ENCODE data around the gene PFKP.

PFKP gene

DNA sequence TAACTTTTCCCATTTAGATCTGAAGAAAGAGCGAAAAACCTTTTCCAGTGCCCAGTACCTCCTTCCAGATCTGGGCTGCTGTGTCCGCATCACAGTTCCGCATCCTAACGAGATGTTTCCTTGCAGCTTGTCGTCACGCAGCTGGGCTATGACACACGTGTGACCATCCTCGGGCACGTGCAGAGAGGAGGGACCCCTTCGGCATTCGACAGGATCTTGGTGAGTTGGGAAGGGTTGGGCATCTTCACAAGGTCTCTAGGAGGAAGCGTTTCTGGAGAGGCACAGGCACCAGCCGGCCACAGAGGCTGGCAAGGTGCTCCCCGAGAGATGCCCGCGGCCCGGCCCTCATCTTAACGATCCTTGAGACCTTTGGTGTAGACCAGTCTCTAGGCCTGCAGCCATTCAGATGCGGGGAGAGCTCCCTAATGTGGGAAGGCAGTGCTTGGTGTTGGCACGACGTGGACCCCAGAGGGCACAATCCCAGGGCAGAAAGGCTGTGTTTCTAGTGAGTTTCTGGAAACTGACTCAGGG is 41.3 kb downstream of the PFKP start:
- TF ChIP-seq, protein P1, sequence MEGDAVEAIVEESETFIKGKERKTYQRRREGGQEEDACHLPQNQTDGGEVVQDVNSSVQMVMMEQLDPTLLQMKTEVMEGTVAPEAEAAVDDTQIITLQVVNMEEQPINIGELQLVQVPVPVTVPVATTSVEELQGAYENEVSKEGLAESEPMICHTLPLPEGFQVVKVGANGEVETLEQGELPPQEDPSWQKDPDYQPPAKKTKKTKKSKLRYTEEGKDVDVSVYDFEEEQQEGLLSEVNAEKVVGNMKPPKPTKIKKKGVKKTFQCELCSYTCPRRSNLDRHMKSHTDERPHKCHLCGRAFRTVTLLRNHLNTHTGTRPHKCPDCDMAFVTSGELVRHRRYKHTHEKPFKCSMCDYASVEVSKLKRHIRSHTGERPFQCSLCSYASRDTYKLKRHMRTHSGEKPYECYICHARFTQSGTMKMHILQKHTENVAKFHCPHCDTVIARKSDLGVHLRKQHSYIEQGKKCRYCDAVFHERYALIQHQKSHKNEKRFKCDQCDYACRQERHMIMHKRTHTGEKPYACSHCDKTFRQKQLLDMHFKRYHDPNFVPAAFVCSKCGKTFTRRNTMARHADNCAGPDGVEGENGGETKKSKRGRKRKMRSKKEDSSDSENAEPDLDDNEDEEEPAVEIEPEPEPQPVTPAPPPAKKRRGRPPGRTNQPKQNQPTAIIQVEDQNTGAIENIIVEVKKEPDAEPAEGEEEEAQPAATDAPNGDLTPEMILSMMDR (conservative IDR thresholded peaks at IDR 0.05; ENCODE audit: low read depth), result no peak
- peak overlapping the region; percentile 98 for H3K27ac ChIP-seq
- ChIA-PET CTCF (no interaction called here), POLR2A (ENCODE audit: low non-redundant PET) (no interaction called here)
- DNase-seq (ENCODE audit: low spot score), result no peak

DNA sequence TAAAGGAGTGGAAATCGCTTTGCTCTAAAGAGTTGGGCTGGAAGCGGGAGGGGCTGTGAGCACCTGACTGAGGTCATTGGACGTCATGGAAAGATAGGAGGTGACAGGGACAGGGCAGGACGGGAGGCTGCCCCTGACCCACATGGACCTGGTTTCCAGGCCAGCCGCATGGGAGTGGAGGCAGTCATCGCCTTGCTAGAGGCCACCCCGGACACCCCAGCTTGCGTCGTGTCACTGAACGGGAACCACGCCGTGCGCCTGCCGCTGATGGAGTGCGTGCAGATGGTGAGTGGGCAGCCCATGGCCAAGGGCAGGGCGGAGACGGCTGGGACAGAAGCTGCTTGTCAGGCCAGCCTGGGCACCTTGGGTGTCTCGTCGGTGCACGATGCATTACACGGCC is 41.8 kb downstream of the PFKP start:
- DNase-seq (ENCODE audit: low spot score), result no peak
- ChIA-PET POLR2A (ENCODE audit: low non-redundant PET) (no interaction called here), CTCF (no interaction called here)
- H3K27ac ChIP-seq, result peak overlapping the region; percentile 98
- TF ChIP-seq, protein P1 (conservative IDR thresholded peaks at IDR 0.05; ENCODE audit: low read depth), result no peak

DNA sequence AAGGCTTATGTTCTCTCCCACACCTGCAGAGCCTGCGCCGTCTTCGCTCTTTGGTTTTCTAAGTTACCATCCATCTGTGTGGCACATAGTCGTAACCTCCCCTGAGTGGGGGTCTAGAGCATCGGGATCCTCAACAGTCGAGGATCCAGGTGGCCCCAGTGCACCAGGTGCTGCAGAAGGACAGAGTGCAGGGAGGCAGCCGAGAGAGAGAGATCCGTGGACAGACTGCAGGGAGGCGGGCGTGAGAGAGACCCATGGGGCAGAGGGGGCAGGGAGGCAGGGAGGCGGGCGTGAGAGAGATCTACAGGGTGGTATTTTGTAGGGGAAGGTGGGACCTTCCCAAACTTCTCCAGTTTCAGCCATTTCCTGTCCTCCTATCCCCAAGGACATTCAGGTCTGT is 42.3 kb downstream of the PFKP start:
- ChIA-PET CTCF (no interaction called here), POLR2A (ENCODE audit: low non-redundant PET) (no interaction called here)
- H3K27ac ChIP-seq, result peak overlapping the region; percentile 98
- TF ChIP-seq, protein P1 (conservative IDR thresholded peaks at IDR 0.05; ENCODE audit: low read depth), result no peak
- DNase-seq (ENCODE audit: low spot score), result no peak

DNA sequence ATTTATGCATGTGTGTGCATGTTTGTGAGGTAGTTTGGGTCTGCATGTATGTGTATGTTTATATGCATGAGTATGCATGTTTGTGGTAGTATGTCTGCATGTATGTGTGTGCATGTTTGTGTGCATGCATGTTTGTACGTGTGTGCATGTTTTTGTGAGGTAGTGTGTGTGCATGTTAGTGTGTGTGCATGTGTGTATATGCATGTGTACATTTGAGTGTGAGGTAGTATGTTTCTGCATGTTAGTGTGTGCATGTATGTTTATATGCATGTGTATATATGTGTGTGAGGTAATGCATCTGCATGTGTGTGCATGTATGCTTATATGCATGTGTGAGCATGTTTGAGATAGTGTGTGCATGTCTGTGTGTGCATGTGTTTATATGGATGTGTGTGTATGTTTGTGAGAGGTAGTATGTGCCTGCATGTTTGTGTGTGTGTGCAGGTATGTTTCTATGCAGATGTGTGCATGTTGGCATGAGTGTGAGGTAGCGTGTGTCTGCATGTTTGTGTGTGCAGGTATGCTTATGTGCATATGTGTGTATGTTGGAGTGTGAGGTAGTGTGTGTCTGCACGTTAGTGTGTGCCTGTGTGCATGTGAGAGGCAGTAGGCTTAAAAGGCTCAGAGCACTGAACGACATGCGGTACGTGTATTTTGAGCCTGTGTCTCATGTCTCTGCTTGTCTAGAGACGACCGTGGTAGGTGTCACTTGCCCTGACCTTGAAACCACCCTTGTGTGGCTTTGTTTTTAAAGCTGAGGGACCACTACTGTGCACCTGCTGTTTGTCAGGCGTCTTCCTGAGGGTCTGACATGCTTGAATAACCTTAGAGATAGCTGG is 43.7 kb downstream of the PFKP start:
- CTCF ChIA-PET, result no interaction called here
- TF ChIP-seq, protein P1 (conservative IDR thresholded peaks at IDR 0.05; ENCODE audit: low read depth), result no peak
- POLR2A ChIA-PET (ENCODE audit: low non-redundant PET), result no interaction called here
- peak overlapping the region; percentile 53 for H3K27ac ChIP-seq
- DNase-seq (ENCODE audit: low spot score), result no peak

DNA sequence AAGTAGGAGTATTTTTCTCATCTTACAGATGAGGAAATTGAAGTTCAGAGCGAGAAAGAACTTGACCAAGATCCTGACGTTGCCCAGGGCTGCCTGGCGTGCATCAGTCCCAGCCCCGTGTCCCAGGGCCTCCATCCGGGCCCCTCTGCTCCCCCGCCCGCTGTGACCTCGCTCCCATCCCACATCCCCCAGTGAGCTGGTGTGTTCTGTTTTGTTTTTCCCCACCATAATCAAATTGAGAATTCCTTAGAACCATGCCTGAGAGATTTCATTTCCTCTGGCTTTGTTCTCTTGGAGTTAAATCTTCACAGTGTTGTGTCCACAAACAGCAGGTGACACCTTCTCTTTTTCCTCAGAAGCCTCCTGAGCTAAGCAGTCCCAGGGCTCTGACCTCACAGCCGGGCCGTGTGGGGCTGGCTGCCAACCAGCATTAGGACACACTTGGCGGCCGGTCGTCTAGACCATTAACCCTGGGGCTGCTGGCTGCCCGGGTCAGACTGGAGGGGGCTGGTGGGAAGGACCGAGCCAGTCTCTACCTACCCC is 44.3 kb downstream of the PFKP start:
- peak overlapping the region; percentile 53 for H3K27ac ChIP-seq
- TF ChIP-seq, protein P1 (conservative IDR thresholded peaks at IDR 0.05; ENCODE audit: low read depth), result no peak
- no peak for DNase-seq (ENCODE audit: low spot score)
- ChIA-PET POLR2A (ENCODE audit: low non-redundant PET) (no interaction called here), CTCF (no interaction called here)

DNA sequence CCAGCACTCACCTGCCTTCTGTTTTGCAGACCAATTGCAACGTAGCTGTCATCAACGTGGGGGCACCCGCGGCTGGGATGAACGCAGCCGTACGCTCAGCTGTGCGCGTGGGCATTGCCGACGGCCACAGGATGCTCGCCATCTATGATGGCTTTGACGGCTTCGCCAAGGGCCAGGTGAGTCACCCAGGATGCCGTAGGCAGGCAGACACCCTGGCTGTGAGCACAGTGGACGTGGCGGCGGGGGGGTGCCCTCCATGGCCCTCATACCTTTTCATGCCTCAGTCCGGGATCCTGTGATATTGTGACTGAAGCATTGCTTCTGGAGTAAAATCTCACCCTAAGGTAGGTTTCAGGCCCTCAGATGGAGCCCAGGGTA is 46.0 kb downstream of the PFKP start:
- CTCF ChIA-PET, result no interaction called here
- TF ChIP-seq, protein P1 (conservative IDR thresholded peaks at IDR 0.05; ENCODE audit: low read depth), result no peak
- POLR2A ChIA-PET (ENCODE audit: low non-redundant PET), result no interaction called here

More for the DNA sequence above, 46.0 kb downstream of the PFKP start:
- H3K27ac ChIP-seq, result peak overlapping the region; percentile 7; the same call in 1 of the 2 replicates
- DNase-seq (ENCODE audit: low spot score), result no peak

Data from RWPE1 (cell line).